Upper lobe of right lung (tissue), 1 donor: ENCODE data around the gene SWAP70. TPM values are rescaled to one million over a fixed set of nuclear protein-coding genes. Genes with fewer than 3 reads are reported as not detected.

Experiments used
- ATAC-seq: fragments of 200-7000 bp; cut with Tn5 transposase; one replicate; pipeline ENCODE4 v1.9.1; 2020; ENCODE audit warnings: mild to moderate bottlenecking, moderate library complexity
- DNase-seq: peaks from one replicate; pipeline ENCODE4 v3.0.0-alpha.2; 2020
- H3K27ac ChIP-seq: fragments of 200-600 bp; one replicate; pipeline ENCODE4 v1.8.0; 2022
- H3K27me3 ChIP-seq: fragments of 200-600 bp; one replicate; pipeline ENCODE4 v1.8.0; 2022; ENCODE audit warnings: mild to moderate bottlenecking
- H3K36me3 ChIP-seq: fragments of 200-600 bp; one replicate; pipeline ENCODE4 v1.8.0; 2022
- H3K4me1 ChIP-seq: fragments of 200-600 bp; one replicate; pipeline ENCODE4 v1.8.0; 2022
- H3K4me3 ChIP-seq: fragments of 200-600 bp; one replicate; pipeline ENCODE4 v1.8.0; 2022; ENCODE audit warnings: mild to moderate bottlenecking
- H3K9me3 ChIP-seq: fragments of 200-600 bp; one replicate; pipeline ENCODE4 v1.8.0; 2022
- CTCF ChIP-seq: fragments of 200-600 bp; IDR thresholded peaks from one replicate; pipeline ENCODE4 v1.8.0; 2022; ENCODE audit warnings: antibody characterized with exemption
- intact Hi-C: fragments of 100-400 bp; cut with DNase I; formaldehyde crosslinking; loops from one replicate; pipeline ENCODE4 v1.11.0; 2022
- total RNA-seq: library from RNA; stranded (reverse); fragmentation: NEBNext Ultra II Directional; extraction: Animal tissue kit (Norgen Biotek cat#: 25700); gene quantifications from one replicate; pipeline ENCODE4 v1.2.1, GENCODE V29; 2021
- donor health status: DM: no; HTN: yes; CAD: no; lungs with severe emphysema.

Gene SWAP70
- total RNA-seq, 1 donor from 2014 or later = 61.5 TPM

- ATAC-seq (no peak), DNase-seq (no peak)
- Histone ChIP-seq H3K9me3 (no peaks in the 10 kb centered on the region), H3K27me3 (no peaks in the 10 kb centered on the region), H3K4me3 (no peak overlapping the region), H3K27ac (peak overlapping the region; percentile 52), H3K4me1 (peaks cover 23% of the 10 kb centered on the region), H3K36me3 (peaks cover 7% of the 10 kb centered on the region)
- intact Hi-C loops = no loop called here
- no peak for TF ChIP-seq CTCF
Observed at GRCh38 chr11:9717719-9718118, 53.8 kb downstream of the SWAP70 start.

- no peak overlapping the region for H3K27ac ChIP-seq
- H3K4me3 ChIP-seq = no peak overlapping the region
- peaks cover 7% of the 10 kb centered on the region for H3K36me3 ChIP-seq
- H3K4me1 ChIP-seq = peaks cover 23% of the 10 kb centered on the region
- TF ChIP-seq CTCF = no peak
- no peaks in the 10 kb centered on the region for H3K9me3 ChIP-seq
- DNase-seq = no peak
- ATAC-seq = no peak
- no peaks in the 10 kb centered on the region for H3K27me3 ChIP-seq
- intact Hi-C loops = no loop called here
Observed at GRCh38 chr11:9718147-9718546, 54.3 kb downstream of the SWAP70 start.

GRCh38 chr11:9719566-9720289, 55.9 kb downstream of the SWAP70 start:
- H3K4me1 ChIP-seq = peaks cover 23% of the 10 kb centered on the region
- H3K27ac ChIP-seq = peak overlapping the region; percentile 61
- no peak overlapping the region for H3K4me3 ChIP-seq
- DNase-seq = no peak
- H3K9me3 ChIP-seq = no peaks in the 10 kb centered on the region
- TF ChIP-seq CTCF = no peak
- ATAC-seq = peak; percentile 37
- intact Hi-C loops = no loop called here
- no peaks in the 10 kb centered on the region for H3K36me3 ChIP-seq
- H3K27me3 ChIP-seq = no peaks in the 10 kb centered on the region

GRCh38 chr11:9720290-9720630, 56.4 kb downstream of the SWAP70 start:
- H3K27me3 ChIP-seq = no peaks in the 10 kb centered on the region
- H3K36me3 ChIP-seq = no peaks in the 10 kb centered on the region
- DNase-seq = no peak
- ATAC-seq = no peak
- peaks cover 23% of the 10 kb centered on the region for H3K4me1 ChIP-seq
- H3K27ac ChIP-seq = peak overlapping the region; percentile 61
- TF ChIP-seq CTCF = no peak
- intact Hi-C loops = no loop called here
- H3K9me3 ChIP-seq = no peaks in the 10 kb centered on the region
- H3K4me3 ChIP-seq = no peak overlapping the region

DNA sequence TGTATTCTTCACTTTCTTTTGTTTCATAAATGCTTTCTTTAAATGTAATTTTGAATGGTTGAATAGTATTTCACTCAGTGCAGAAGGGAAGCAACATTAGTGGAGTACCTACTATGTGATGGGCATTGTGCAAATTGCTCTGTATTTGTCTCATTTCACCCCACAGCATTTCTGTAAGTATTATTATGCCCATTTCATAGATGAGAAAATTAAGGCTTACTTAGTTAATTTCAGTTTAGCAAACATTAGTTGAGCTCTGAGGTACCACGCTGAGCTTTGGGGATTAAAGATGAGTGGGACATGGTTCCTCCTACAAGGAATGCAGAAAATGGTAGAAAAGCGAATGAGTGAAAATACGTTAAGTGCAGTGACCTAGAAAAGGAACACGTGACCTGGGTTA, 58.1 kb downstream of the SWAP70 start:
- Histone ChIP-seq H3K4me1 (peaks cover 27% of the 10 kb centered on the region), H3K27ac (no peak overlapping the region), H3K36me3 (peaks cover 5% of the 10 kb centered on the region), H3K9me3 (no peaks in the 10 kb centered on the region), H3K27me3 (no peaks in the 10 kb centered on the region), H3K4me3 (no peak overlapping the region)
- intact Hi-C loops = no loop called here
- DNase-seq = no peak
- no peak for ATAC-seq
- no peak for TF ChIP-seq CTCF

GRCh38 chr11:9722893-9723292, 59.0 kb downstream of the SWAP70 start:
- peaks cover 8% of the 10 kb centered on the region for H3K36me3 ChIP-seq
- DNase-seq = no peak
- no peak for ATAC-seq
- H3K27me3 ChIP-seq = no peaks in the 10 kb centered on the region
- H3K4me1 ChIP-seq = peaks cover 22% of the 10 kb centered on the region
- no peak overlapping the region for H3K4me3 ChIP-seq
- TF ChIP-seq CTCF = no peak
- no peak overlapping the region for H3K27ac ChIP-seq
- intact Hi-C loops = no loop called here
- no peaks in the 10 kb centered on the region for H3K9me3 ChIP-seq
